ENCODE results near the gene DGCR2.

- TF ChIP-seq ZNF384 (IDR thresholded peaks at IDR 0.05) (no peak), ARNT (IDR thresholded peaks at IDR 0.05) (no peak), L3MBTL2 (conservative IDR thresholded peaks at IDR 0.05) (no peak), ELF4 (IDR thresholded peaks at IDR 0.05) (no peak), TARDBP (IDR thresholded peaks at IDR 0.05) (no peak), BHLHE40 (IDR thresholded peaks at IDR 0.05; ENCODE audit: borderline replicate concordance) (no peak), PKNOX1 (IDR thresholded peaks at IDR 0.05) (no peak), LEF1 (IDR thresholded peaks at IDR 0.05; ENCODE audit: borderline replicate concordance) (no peak), FOXA1 (IDR thresholded peaks at IDR 0.05) (no peak), SP1 (IDR thresholded peaks at IDR 0.05) (no peak)
Measured at GRCh38 chr22:19080853-19081252, 41.4 kb downstream of the DGCR2 start.

Data from HEK293T (cell line).